GM12878 (cell line): ENCODE measurements around the gene NUTM2F. TPM values are rescaled to one million over a fixed set of nuclear protein-coding genes. Genes with fewer than 3 reads are reported as not detected.

Experiments
- polyA plus RNA-seq, 11 experiments: library from polyadenylated mRNA; depleted of rRNA in 4 of 11; unstranded in 6 of 11; stranded (reverse) in 5 of 11; fragments of >200 nt; fragmentation: Nextera tagmentation in 4 of 11; fragmentation: Illumina TruSeq in 1 of 11; extraction: Ambion mirVana in 4 of 11; extraction: Trizol in 1 of 11; gene quantifications; 1 replicate in 1 of 11; 2 replicates in 10 of 11; pipeline versions ENCODE4 v1.2.1 to v1.2.3, GENCODE V29; 2011 to 2016; ENCODE audit warnings: inconsistent platforms in 2 of 11, missing spikeins in 2 of 11, low read depth in 1 of 11
- total RNA-seq, 4 experiments: library from RNA; depleted of rRNA in 3 of 4; stranded (reverse); fragments of >200 nt in 3 of 4; fragmentation: Illumina TruSeq in 1 of 4; extraction: Trizol in 1 of 4; gene quantifications; 2 replicates each; pipeline versions ENCODE4 v1.2.1 to v1.2.3, GENCODE V29; 2013 to 2021

Gene NUTM2F
- total and polyA plus RNA-seq, 10 of the 15 experiments (the other 5 are each of a cell fraction or from before 2014, with no cell fraction given): not detected

Other genes starting within 250 kb of the NUTM2F start
- 3.6 and 4.7 TPM in 2 replicates for gene PTPDC1, start 244.2 kb downstream of the NUTM2F start, total RNA-seq (2014; rRNA removed)
- gene PTPDC1, start 244.2 kb downstream of the NUTM2F start, total RNA-seq (2014; rRNA removed; fragmentation: Illumina TruSeq; extraction: Trizol): 4.5 TPM in 2 replicates
- 2.9 and 3.0 TPM in 2 replicates for gene PTPDC1, start 244.2 kb downstream of the NUTM2F start, total RNA-seq (2021)
- gene PTPDC1, start 244.2 kb downstream of the NUTM2F start, polyA plus RNA-seq (2011; rRNA removed): 1.5 and 2.0 TPM in 2 replicates
- gene PTPDC1, start 244.2 kb downstream of the NUTM2F start, polyA plus RNA-seq (2014; fragmentation: Illumina TruSeq; extraction: Trizol): 3.2 and 5.5 TPM in 2 replicates
- 1 to 10 TPM; 1.2 to 1.8 TPM for gene PTPDC1, start 244.2 kb downstream of the NUTM2F start, polyA plus RNA-seq (2014; fragmentation: Nextera tagmentation; extraction: Ambion mirVana)
- gene PTPDC1, start 244.2 kb downstream of the NUTM2F start, polyA plus RNA-seq (2014; rRNA removed): 2.4 and 3.2 TPM in 2 replicates
- 1 to 10 TPM; 2.4 to 2.8 TPM for gene PTPDC1, start 244.2 kb downstream of the NUTM2F start, polyA plus RNA-seq (2016; fragmentation: Nextera tagmentation; extraction: Ambion mirVana)
- 6.4 and 6.6 TPM in 2 replicates for gene ZNF169, start 69.3 kb downstream of the NUTM2F start, total RNA-seq (2014; rRNA removed)
- 5.9 and 6.3 TPM in 2 replicates for gene ZNF169, start 69.3 kb downstream of the NUTM2F start, total RNA-seq (2014; rRNA removed; fragmentation: Illumina TruSeq; extraction: Trizol)
- 4.6 and 5.4 TPM in 2 replicates for gene ZNF169, start 69.3 kb downstream of the NUTM2F start, total RNA-seq (2021)
- 15.7 and 19.0 TPM in 2 replicates for gene ZNF169, start 69.3 kb downstream of the NUTM2F start, polyA plus RNA-seq (2011; rRNA removed)
- 8.5 and 8.8 TPM in 2 replicates for gene ZNF169, start 69.3 kb downstream of the NUTM2F start, polyA plus RNA-seq (2014; fragmentation: Illumina TruSeq; extraction: Trizol)
- gene ZNF169, start 69.3 kb downstream of the NUTM2F start, polyA plus RNA-seq (2014; fragmentation: Nextera tagmentation; extraction: Ambion mirVana): 1 to 10 TPM; 2.2 TPM
- gene ZNF169, start 69.3 kb downstream of the NUTM2F start, polyA plus RNA-seq (2014; rRNA removed): 9.1 and 10.0 TPM in 2 replicates
- gene ZNF169, start 69.3 kb downstream of the NUTM2F start, polyA plus RNA-seq (2016; fragmentation: Nextera tagmentation; extraction: Ambion mirVana): 1 to 10 TPM; 4.1 to 5.1 TPM
- not detected in 2 replicates for gene PCAT7, start 226.4 kb upstream of the NUTM2F start, total RNA-seq (2014; rRNA removed)
- gene PCAT7, start 226.4 kb upstream of the NUTM2F start, total RNA-seq (2014; rRNA removed; fragmentation: Illumina TruSeq; extraction: Trizol): not detected in 2 replicates
- not detected in 2 replicates for gene PCAT7, start 226.4 kb upstream of the NUTM2F start, total RNA-seq (2021)
- gene PCAT7, start 226.4 kb upstream of the NUTM2F start, polyA plus RNA-seq (2011; rRNA removed): not detected in 2 replicates
- gene PCAT7, start 226.4 kb upstream of the NUTM2F start, polyA plus RNA-seq (2014; fragmentation: Illumina TruSeq; extraction: Trizol): not detected in 2 replicates
- gene PCAT7, start 226.4 kb upstream of the NUTM2F start, polyA plus RNA-seq (2014; fragmentation: Nextera tagmentation; extraction: Ambion mirVana): under 1 TPM in 1 of 2 experiments, not detected in 1; 0.04 TPM
- gene PCAT7, start 226.4 kb upstream of the NUTM2F start, polyA plus RNA-seq (2014; rRNA removed): not detected in 2 replicates
- gene PCAT7, start 226.4 kb upstream of the NUTM2F start, polyA plus RNA-seq (2016; fragmentation: Nextera tagmentation; extraction: Ambion mirVana): not detected